Trophoblast cell (in vitro differentiated cells and primary cell): ENCODE measurements around the gene LRWD1.
"Not testable (repeated sequence)": the region's sequence is repeated elsewhere in the genome, so short reads cannot be mapped to it uniquely, and the experiment has no call there.

Experiments used
- DNase-seq, 2 donors: peaks; one replicate each; pipeline ENCODE4 v3.0.0-alpha.2; 2016
- H2AFZ ChIP-seq: 2 replicates; pipeline ENCODE4 v1.6.1; 2013; ENCODE audit warnings: low read length, moderate library complexity, mild to moderate bottlenecking; ENCODE audit not compliant: insufficient read depth, poor library complexity
- H2AK5ac ChIP-seq: 2 replicates; pipeline ENCODE4 v1.6.1; 2013; ENCODE audit warnings: mild to moderate bottlenecking, low read length
- H2BK120ac ChIP-seq: 2 replicates; pipeline ENCODE4 v1.6.1; 2013; ENCODE audit warnings: low read length, mild to moderate bottlenecking, moderate library complexity; ENCODE audit not compliant: insufficient read depth, poor library complexity
- H2BK12ac ChIP-seq: 2 replicates; pipeline ENCODE4 v1.6.1; 2013; ENCODE audit warnings: mild to moderate bottlenecking, low read length, moderate library complexity
- H2BK5ac ChIP-seq: 2 replicates; pipeline ENCODE4 v1.6.1; 2013; ENCODE audit warnings: low read length, low read depth, moderate library complexity, mild to moderate bottlenecking; ENCODE audit not compliant: poor library complexity
- H3K14ac ChIP-seq: 2 replicates; pipeline ENCODE4 v1.6.1; 2013; ENCODE audit warnings: mild to moderate bottlenecking, low read length
- H3K18ac ChIP-seq: 2 replicates; pipeline ENCODE4 v1.6.1; 2013; ENCODE audit warnings: mild to moderate bottlenecking, low read length
- H3K23ac ChIP-seq: 2 replicates; pipeline ENCODE4 v1.6.1; 2013; ENCODE audit warnings: low read length
- H3K27ac ChIP-seq: 2 replicates; pipeline ENCODE4 v1.5.1; 2013; ENCODE audit warnings: low read depth, mild to moderate bottlenecking, inconsistent platforms, low read length, moderate library complexity
- H3K27me3 ChIP-seq: 2 replicates; pipeline ENCODE4 v1.6.1; 2013; ENCODE audit warnings: inconsistent platforms, mild to moderate bottlenecking, low read length, moderate library complexity; ENCODE audit not compliant: insufficient read depth
- H3K36me3 ChIP-seq, 2 experiments: 1 replicate in 1 of 2; 2 replicates in 1 of 2; pipeline ENCODE4 v1.6.1; 2013; ENCODE audit warnings: low read length in 2 of 2, mild to moderate bottlenecking in 2 of 2, moderate library complexity in 1 of 2; ENCODE audit not compliant: insufficient read depth in 2 of 2, control insufficient read depth in 1 of 2
- H3K4ac ChIP-seq: 2 replicates; pipeline ENCODE4 v1.6.1; 2013; ENCODE audit warnings: low read depth, mild to moderate bottlenecking, low read length, moderate library complexity
- H3K4me1 ChIP-seq, 2 experiments: 1 replicate in 1 of 2; 2 replicates in 1 of 2; pipeline ENCODE4 v1.6.1; 2013; ENCODE audit warnings: low read length in 2 of 2, mild to moderate bottlenecking in 2 of 2, moderate library complexity in 1 of 2; ENCODE audit not compliant: insufficient read depth in 2 of 2, control insufficient read depth in 1 of 2
- H3K4me2 ChIP-seq: 2 replicates; pipeline ENCODE4 v1.6.1; 2013; ENCODE audit warnings: inconsistent platforms, mild to moderate bottlenecking, low read length, moderate library complexity
- H3K4me3 ChIP-seq: 2 replicates; pipeline ENCODE4 v1.5.1; 2013; ENCODE audit warnings: mild to moderate bottlenecking, low read depth, low read length, inconsistent platforms
- H3K79me1 ChIP-seq: one replicate; pipeline ENCODE4 v1.6.1; 2013; ENCODE audit warnings: low read length
- H3K79me2 ChIP-seq: 2 replicates; pipeline ENCODE4 v1.6.1; 2013; ENCODE audit warnings: low read length, mild to moderate bottlenecking; ENCODE audit not compliant: control insufficient read depth, insufficient read depth, poor library complexity
- H3K9ac ChIP-seq: 2 replicates; pipeline ENCODE4 v1.6.1; 2013; ENCODE audit warnings: mild to moderate bottlenecking, low read length
- H3K9me3 ChIP-seq: 2 replicates; pipeline ENCODE4 v1.6.1; 2013; ENCODE audit warnings: low read depth, mild to moderate bottlenecking, control low read depth, inconsistent platforms, low read length; ENCODE audit not compliant: insufficient read depth
- H4K12ac ChIP-seq: 2 replicates; pipeline ENCODE4 v1.6.1; 2013; ENCODE audit warnings: low read depth, mild to moderate bottlenecking, low read length, moderate library complexity
- H4K8ac ChIP-seq: 2 replicates; pipeline ENCODE4 v1.6.1; 2013; ENCODE audit warnings: low read depth, mild to moderate bottlenecking, low read length, moderate library complexity
- H4K91ac ChIP-seq: one replicate; pipeline ENCODE4 v1.6.1; 2013; ENCODE audit warnings: low read depth, mild to moderate bottlenecking, low read length, moderate library complexity
- WGBS: extraction: QIAGEN DNeasy Blood & Tissue Kit; methylation state at CpG from one replicate; pipeline ENCODE4 v1.1.7; 2013; ENCODE audit warnings: missing lambda C conversion rate; ENCODE audit not compliant: insufficient read length, insufficient coverage; ENCODE audit errors: extremely low coverage; 5-methylcytosine and 5-hydroxymethylcytosine counted together

Gene LRWD1

GRCh38 chr7:102497308-102497707 is 32.5 kb downstream of the LRWD1 start:
- not testable (repeated sequence) for H2BK5ac ChIP-seq, H3K23ac ChIP-seq, H2AK5ac ChIP-seq, H3K9me3 ChIP-seq, H3K4me1 ChIP-seq, H2BK120ac ChIP-seq, H3K27ac ChIP-seq, H3K14ac ChIP-seq, DNase-seq, H3K79me1 ChIP-seq, H3K4me2 ChIP-seq, H3K27me3 ChIP-seq, H3K4me3 ChIP-seq, H2AFZ ChIP-seq, H4K91ac ChIP-seq, H4K12ac ChIP-seq, H3K36me3 ChIP-seq, H4K8ac ChIP-seq, H3K79me2 ChIP-seq, H3K18ac ChIP-seq, H3K9ac ChIP-seq, H3K4ac ChIP-seq, H2BK12ac ChIP-seq
- no CpG with 5 or more reads among the region's 5 CpGs for WGBS

DNA sequence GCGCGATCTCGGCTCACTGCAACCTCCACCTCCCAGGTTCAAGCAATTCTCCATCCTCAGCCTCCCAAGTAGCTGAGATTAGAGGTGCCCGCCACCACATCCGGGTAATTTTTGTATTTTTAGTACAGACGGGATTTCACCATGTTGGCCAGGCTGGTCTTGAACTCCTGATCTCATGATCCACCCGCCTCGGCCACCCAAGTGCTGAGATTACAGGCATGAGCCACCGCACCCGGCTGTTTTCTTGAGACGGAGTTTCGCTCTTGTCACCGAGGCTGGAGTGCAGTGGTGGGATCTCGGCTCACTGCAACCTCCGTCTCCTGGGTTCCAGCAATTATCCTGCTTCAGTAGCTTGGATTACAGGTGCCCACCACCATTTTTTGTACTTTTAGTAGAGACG is 33.5 kb downstream of the LRWD1 start:
- not testable (repeated sequence) for DNase-seq, H2BK120ac ChIP-seq, H2AK5ac ChIP-seq, H3K4me2 ChIP-seq, H3K79me1 ChIP-seq, H3K27ac ChIP-seq, H3K9me3 ChIP-seq, H2BK5ac ChIP-seq, H3K14ac ChIP-seq, H2AFZ ChIP-seq, H3K79me2 ChIP-seq, H4K12ac ChIP-seq, H3K36me3 ChIP-seq, H3K27me3 ChIP-seq, H4K91ac ChIP-seq, H3K4ac ChIP-seq, H4K8ac ChIP-seq, H3K23ac ChIP-seq, H3K4me1 ChIP-seq, H2BK12ac ChIP-seq, H3K4me3 ChIP-seq, H3K9ac ChIP-seq, H3K18ac ChIP-seq
- WGBS, result no CpG with 5 or more reads among the region's 16 CpGs

DNA sequence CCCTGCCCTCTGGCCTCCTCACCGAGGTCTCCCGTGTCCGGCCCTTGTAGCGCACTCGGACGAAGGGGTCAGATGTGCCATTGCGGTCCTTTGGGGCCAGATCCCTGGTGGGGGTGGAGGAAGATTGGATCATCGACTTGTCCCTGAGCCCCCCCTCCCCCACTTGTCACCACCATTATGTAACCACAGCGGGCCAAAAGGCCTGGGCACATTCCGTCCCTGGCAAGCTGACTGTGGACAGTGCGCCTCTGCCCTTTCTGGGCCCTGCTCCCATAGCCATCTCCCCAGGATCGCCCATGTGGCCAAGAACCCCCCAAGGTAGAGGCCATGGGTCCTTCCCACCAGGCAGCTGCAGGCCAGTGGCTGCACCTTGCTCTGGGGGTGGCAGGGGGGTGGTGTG is 38.4 kb downstream of the LRWD1 start:
- WGBS, result no CpG with 5 or more reads among the region's 12 CpGs
- not testable (repeated sequence) for H4K91ac ChIP-seq, H4K12ac ChIP-seq, H3K27me3 ChIP-seq, H3K14ac ChIP-seq, H2BK5ac ChIP-seq, H3K9ac ChIP-seq, H3K79me1 ChIP-seq, H3K4ac ChIP-seq, H3K23ac ChIP-seq, H2AFZ ChIP-seq, H3K36me3 ChIP-seq, H2BK12ac ChIP-seq, H3K27ac ChIP-seq, H3K9me3 ChIP-seq, H3K18ac ChIP-seq, H3K4me3 ChIP-seq, H3K79me2 ChIP-seq, H4K8ac ChIP-seq, DNase-seq, H3K4me2 ChIP-seq, H2AK5ac ChIP-seq, H2BK120ac ChIP-seq, H3K4me1 ChIP-seq

- H3K4me3 ChIP-seq, H3K4me2 ChIP-seq, H2AK5ac ChIP-seq, H3K9ac ChIP-seq, H3K4me1 ChIP-seq, H3K14ac ChIP-seq, H3K23ac ChIP-seq, H3K36me3 ChIP-seq, H3K9me3 ChIP-seq, H3K79me1 ChIP-seq, H3K18ac ChIP-seq, H3K4ac ChIP-seq, DNase-seq, H3K27me3 ChIP-seq, H3K27ac ChIP-seq, H4K91ac ChIP-seq, H4K8ac ChIP-seq, H2BK120ac ChIP-seq, H3K79me2 ChIP-seq, H2AFZ ChIP-seq: not testable (repeated sequence)
- WGBS, result no CpG with 5 or more reads among the region's 24 CpGs
- peak overlapping the region; percentile 71 for H2BK12ac ChIP-seq
- H2BK5ac ChIP-seq, result peak overlapping the region; percentile 76
- H4K12ac ChIP-seq, result peak overlapping the region; percentile 62
Observed at GRCh38 chr7:102505298-102506185, 40.8 kb downstream of the LRWD1 start.
